ENCODE data around the gene MYH9. TPM values are rescaled to one million over a fixed set of nuclear protein-coding genes. Genes with fewer than 3 reads are reported as not detected.

Gene MYH9
- total RNA-seq, 2 experiments from 2014 or later, result 112 to 223 TPM

DNA sequence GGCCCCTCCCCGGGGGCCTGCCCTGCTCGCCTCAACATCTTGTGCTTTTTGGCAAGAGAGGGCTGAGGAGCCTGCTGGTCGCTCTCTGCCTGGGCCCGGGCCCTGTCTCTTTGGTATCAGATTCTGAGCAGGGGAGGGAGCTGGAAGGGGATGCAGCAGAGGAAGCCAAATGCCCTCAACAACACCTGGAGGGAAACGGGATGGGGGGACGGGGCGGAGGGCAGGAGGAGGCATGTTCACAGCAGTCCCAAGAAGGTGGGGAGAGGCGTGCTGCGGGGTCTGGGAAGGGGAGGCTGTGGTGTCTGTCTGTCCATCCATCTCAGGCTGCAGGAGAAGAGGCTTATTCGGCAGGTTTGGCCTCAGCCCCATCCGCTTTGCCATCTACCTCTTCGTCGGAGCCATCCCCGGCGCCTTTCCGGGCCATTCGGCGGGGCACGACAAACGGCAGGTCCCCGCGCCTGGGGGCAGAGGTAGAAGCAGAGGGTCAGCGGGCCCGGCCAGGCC, 105.4 kb downstream of the MYH9 start:
- Histone ChIP-seq H4K20me1 (ENCODE audit: insufficient read depth, low read length) (no peaks in the 10 kb centered on the region), H3K4me3 (ENCODE audit: low read depth, low read length, poor library complexity, severe bottlenecking) (no peak overlapping the region), H3K36me3 (ENCODE audit: insufficient read depth, low read length) (peaks cover 74% of the 10 kb centered on the region), H3K79me2 (ENCODE audit: insufficient read depth, low read depth, low read length) (no peaks in the 10 kb centered on the region), H3K9me2 (ENCODE audit: insufficient read depth, low read length) (no peaks in the 10 kb centered on the region), H3K4me2 (ENCODE audit: low read length) (no peak overlapping the region), H3K9me3 (ENCODE audit: low read length) (no peaks in the 10 kb centered on the region), H3K27ac (ENCODE audit: low read depth, low read length, poor library complexity, severe bottlenecking) (no peak overlapping the region), H3K4me1 (ENCODE audit: insufficient read depth, low read length, poor library complexity, severe bottlenecking) (peaks cover 9% of the 10 kb centered on the region), H2AFZ (ENCODE audit: low read length) (no peak overlapping the region)
- no peak for DNase-seq (ENCODE audit: low spot score)
- BruUV-seq (replicated peaks), result no TSS peak
- ChIA-PET POLR2A (no interaction called here), CTCF (ENCODE audit: unreplicated experiment) (no interaction called here)
- intact Hi-C loops (cut with micrococcal nuclease; ENCODE audit: unreplicated experiment), result no loop called here
- TF ChIP-seq, protein P1, sequence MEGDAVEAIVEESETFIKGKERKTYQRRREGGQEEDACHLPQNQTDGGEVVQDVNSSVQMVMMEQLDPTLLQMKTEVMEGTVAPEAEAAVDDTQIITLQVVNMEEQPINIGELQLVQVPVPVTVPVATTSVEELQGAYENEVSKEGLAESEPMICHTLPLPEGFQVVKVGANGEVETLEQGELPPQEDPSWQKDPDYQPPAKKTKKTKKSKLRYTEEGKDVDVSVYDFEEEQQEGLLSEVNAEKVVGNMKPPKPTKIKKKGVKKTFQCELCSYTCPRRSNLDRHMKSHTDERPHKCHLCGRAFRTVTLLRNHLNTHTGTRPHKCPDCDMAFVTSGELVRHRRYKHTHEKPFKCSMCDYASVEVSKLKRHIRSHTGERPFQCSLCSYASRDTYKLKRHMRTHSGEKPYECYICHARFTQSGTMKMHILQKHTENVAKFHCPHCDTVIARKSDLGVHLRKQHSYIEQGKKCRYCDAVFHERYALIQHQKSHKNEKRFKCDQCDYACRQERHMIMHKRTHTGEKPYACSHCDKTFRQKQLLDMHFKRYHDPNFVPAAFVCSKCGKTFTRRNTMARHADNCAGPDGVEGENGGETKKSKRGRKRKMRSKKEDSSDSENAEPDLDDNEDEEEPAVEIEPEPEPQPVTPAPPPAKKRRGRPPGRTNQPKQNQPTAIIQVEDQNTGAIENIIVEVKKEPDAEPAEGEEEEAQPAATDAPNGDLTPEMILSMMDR (conservative IDR thresholded peaks at IDR 0.05; ENCODE audit: low read length), result no peak
- TF ChIP-seq EZH2phosphoT487 (IDR thresholded peaks at IDR 0.05; ENCODE audit: borderline replicate concordance, low read depth, low read length), result no peak

- no peak overlapping the region for H2AFZ ChIP-seq (ENCODE audit: low read length)
- intact Hi-C loops (cut with micrococcal nuclease; ENCODE audit: unreplicated experiment), result no loop called here
- ChIA-PET CTCF (ENCODE audit: unreplicated experiment) (no interaction called here), POLR2A (no interaction called here)
- H3K36me3 ChIP-seq (ENCODE audit: insufficient read depth, low read length), result peaks cover 69% of the 10 kb centered on the region
- H4K20me1 ChIP-seq (ENCODE audit: insufficient read depth, low read length), result no peaks in the 10 kb centered on the region
- H3K79me2 ChIP-seq (ENCODE audit: insufficient read depth, low read depth, low read length), result no peaks in the 10 kb centered on the region
- no TSS peak for BruUV-seq (replicated peaks)
- TF ChIP-seq EZH2phosphoT487 (IDR thresholded peaks at IDR 0.05; ENCODE audit: borderline replicate concordance, low read depth, low read length), result no peak
- TF ChIP-seq, protein P1 (conservative IDR thresholded peaks at IDR 0.05; ENCODE audit: low read length), result no peak
- DNase-seq (ENCODE audit: low spot score), result no peak
- H3K9me3 ChIP-seq (ENCODE audit: low read length), result no peaks in the 10 kb centered on the region
- H3K4me3 ChIP-seq (ENCODE audit: low read depth, low read length, poor library complexity, severe bottlenecking), result no peak overlapping the region
- no peaks in the 10 kb centered on the region for H3K9me2 ChIP-seq (ENCODE audit: insufficient read depth, low read length)
- H3K4me2 ChIP-seq (ENCODE audit: low read length), result no peak overlapping the region
- no peak overlapping the region for H3K27ac ChIP-seq (ENCODE audit: low read depth, low read length, poor library complexity, severe bottlenecking)
- H3K4me1 ChIP-seq (ENCODE audit: insufficient read depth, low read length, poor library complexity, severe bottlenecking), result peaks cover 9% of the 10 kb centered on the region
These were observed 105.9 kb downstream of the MYH9 start for GRCh38 chr22:36281781-36282327.

DNA sequence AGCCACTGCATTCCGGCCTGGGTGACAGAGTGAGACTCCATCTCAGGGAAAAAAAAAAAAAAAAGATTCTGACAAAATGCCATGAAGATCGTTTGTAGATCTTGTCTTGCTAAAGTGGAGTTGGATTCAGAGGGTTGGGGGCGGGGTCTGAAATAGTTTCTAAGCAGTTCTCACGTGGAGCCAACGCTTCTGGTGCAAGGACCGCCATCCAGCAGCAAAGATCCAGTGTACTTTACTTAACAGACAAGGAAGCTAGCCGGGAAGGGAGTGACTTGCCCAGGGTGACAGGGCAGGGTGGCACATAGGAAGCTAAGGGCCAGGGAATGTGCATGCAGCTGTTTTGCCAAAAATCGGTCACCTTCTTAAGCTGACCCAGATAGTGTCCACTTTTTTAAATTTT, 107.4 kb downstream of the MYH9 start:
- intact Hi-C loops (cut with micrococcal nuclease; ENCODE audit: unreplicated experiment), result no loop called here

More for the DNA sequence above, 107.4 kb downstream of the MYH9 start:
- no peaks in the 10 kb centered on the region for H3K79me2 ChIP-seq (ENCODE audit: insufficient read depth, low read depth, low read length)
- no TSS peak for BruUV-seq (replicated peaks)
- DNase-seq (ENCODE audit: low spot score), result no peak
- ChIA-PET POLR2A (interaction anchor here (0.6 kb wide), 2 partner anchors 8 to 201 kb away, joined by 4 to 7 read pairs; no protein-coding TSS in a partner anchor), CTCF (ENCODE audit: unreplicated experiment) (no interaction called here)
- TF ChIP-seq, protein P1 (conservative IDR thresholded peaks at IDR 0.05; ENCODE audit: low read length), result no peak
- TF ChIP-seq EZH2phosphoT487 (IDR thresholded peaks at IDR 0.05; ENCODE audit: borderline replicate concordance, low read depth, low read length), result no peak
- H3K9me2 ChIP-seq (ENCODE audit: insufficient read depth, low read length), result no peaks in the 10 kb centered on the region
- no peak overlapping the region for H2AFZ ChIP-seq (ENCODE audit: low read length)
- peaks cover 9% of the 10 kb centered on the region for H3K4me1 ChIP-seq (ENCODE audit: insufficient read depth, low read length, poor library complexity, severe bottlenecking)
- no peak overlapping the region for H3K27ac ChIP-seq (ENCODE audit: low read depth, low read length, poor library complexity, severe bottlenecking)
- H3K4me3 ChIP-seq (ENCODE audit: low read depth, low read length, poor library complexity, severe bottlenecking), result no peak overlapping the region
- H4K20me1 ChIP-seq (ENCODE audit: insufficient read depth, low read length), result no peaks in the 10 kb centered on the region
- no peaks in the 10 kb centered on the region for H3K9me3 ChIP-seq (ENCODE audit: low read length)
- no peak overlapping the region for H3K4me2 ChIP-seq (ENCODE audit: low read length)
- H3K36me3 ChIP-seq (ENCODE audit: insufficient read depth, low read length), result peaks cover 54% of the 10 kb centered on the region
